ENCODE results near the gene ECM2.

- TF ChIP-seq EP300 (IDR thresholded peaks at IDR 0.05) = no peak
- TF ChIP-seq CTCF (IDR thresholded peaks at IDR 0.05) = no peak
Observed at GRCh38 chr9:92513349-92513748, 22.4 kb downstream of the ECM2 start.

Data from upper lobe of left lung (tissue), 4 donors.